ENCODE results near the gene SORCS2. TPM values are rescaled to one million over a fixed set of nuclear protein-coding genes. Genes with fewer than 3 reads are reported as not detected.

The SORCS2 gene
- total and polyA plus RNA-seq, 4 donors, result 2.2 to 7.7 (median 2.5) TPM

DNA sequence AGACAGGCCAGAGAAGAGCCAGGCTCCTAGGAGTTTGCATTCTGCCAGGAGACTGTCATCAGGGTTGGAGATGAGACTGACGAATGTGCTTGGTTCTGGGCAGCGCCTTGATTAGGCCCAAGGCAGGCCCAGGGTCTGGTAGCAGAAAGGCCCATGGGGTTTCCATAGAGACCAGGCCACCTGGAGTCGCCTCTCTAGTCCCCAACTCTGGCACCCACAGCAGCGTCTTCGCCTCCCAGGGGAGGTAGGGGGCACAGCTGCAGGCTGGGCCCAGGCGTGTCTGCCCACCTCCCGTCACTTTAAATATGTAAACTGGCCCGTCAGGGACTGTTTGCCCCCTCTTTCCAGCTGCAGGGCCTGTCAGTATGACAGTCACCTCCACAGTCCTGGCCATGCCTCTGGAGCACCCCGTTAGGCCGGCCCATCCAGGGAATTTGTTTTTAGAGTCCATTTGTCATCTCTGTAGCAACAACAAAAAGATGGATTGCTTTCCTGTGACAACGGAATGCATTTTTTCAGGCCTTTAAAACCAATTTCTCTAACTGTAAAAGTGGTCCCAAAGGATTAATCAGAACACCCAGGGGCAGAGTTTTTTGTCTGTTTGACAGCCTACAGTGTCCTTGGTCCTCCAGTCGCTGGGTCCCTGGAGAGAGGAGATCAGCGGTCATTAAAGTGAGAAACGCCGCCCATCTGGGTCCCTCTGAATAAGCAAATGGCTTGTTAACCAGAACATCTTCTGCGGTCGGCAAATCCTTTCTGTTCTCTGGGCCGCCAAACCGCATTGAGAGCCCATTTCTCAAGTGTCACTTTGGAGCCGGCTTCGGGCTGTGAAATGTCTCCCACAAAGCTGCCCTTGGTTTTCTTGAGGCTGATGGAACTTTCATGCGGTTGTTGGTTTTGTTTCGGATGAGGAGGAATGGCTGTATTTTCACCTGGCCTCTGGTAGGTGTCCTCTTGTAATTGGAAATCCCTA lies 395.4 kb downstream of the SORCS2 start:
- H3K9me3 ChIP-seq (ENCODE audit: control insufficient read depth in 4 of 4, insufficient read depth in 3 of 4, low read length in 3 of 4), result peaks cover 0 to 16% (median 0%) of the 10 kb centered on the region in 4 donors
- no peak overlapping the region for H3K4me3 ChIP-seq
- H3K9ac ChIP-seq (ENCODE audit: insufficient read depth in 1 of 2, low read length in 2 of 2), result no peak overlapping the region
- no peaks in the 10 kb centered on the region for H3K4me1 ChIP-seq (ENCODE audit: control insufficient read depth in 5 of 5, insufficient read depth in 5 of 5, low read length in 5 of 5)
- WGBS, 2 donors, result 67 to 71% methylated on average over 23 of the region's 23 CpGs
- DNase-seq (no peak), ATAC-seq (ENCODE audit: insufficient read depth, low FRiP score) (no peak)
- H3K27ac ChIP-seq (ENCODE audit: low read depth in 1 of 2, low read length in 1 of 2), result no peak overlapping the region
- no peaks in the 10 kb centered on the region for H3K36me3 ChIP-seq (ENCODE audit: control insufficient read depth in 4 of 4, insufficient read depth in 4 of 4, low read length in 4 of 4)
- TF ChIP-seq, protein P1, sequence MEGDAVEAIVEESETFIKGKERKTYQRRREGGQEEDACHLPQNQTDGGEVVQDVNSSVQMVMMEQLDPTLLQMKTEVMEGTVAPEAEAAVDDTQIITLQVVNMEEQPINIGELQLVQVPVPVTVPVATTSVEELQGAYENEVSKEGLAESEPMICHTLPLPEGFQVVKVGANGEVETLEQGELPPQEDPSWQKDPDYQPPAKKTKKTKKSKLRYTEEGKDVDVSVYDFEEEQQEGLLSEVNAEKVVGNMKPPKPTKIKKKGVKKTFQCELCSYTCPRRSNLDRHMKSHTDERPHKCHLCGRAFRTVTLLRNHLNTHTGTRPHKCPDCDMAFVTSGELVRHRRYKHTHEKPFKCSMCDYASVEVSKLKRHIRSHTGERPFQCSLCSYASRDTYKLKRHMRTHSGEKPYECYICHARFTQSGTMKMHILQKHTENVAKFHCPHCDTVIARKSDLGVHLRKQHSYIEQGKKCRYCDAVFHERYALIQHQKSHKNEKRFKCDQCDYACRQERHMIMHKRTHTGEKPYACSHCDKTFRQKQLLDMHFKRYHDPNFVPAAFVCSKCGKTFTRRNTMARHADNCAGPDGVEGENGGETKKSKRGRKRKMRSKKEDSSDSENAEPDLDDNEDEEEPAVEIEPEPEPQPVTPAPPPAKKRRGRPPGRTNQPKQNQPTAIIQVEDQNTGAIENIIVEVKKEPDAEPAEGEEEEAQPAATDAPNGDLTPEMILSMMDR (IDR thresholded peaks at IDR 0.05; ENCODE audit: control extremely low read depth, extremely low read depth), result no peak
- H3K27me3 ChIP-seq (ENCODE audit: control insufficient read depth in 3 of 3, insufficient read depth in 3 of 3, low read length in 2 of 3), result peaks cover 0 to 42% (median 0%) of the 10 kb centered on the region in 3 donors

DNA sequence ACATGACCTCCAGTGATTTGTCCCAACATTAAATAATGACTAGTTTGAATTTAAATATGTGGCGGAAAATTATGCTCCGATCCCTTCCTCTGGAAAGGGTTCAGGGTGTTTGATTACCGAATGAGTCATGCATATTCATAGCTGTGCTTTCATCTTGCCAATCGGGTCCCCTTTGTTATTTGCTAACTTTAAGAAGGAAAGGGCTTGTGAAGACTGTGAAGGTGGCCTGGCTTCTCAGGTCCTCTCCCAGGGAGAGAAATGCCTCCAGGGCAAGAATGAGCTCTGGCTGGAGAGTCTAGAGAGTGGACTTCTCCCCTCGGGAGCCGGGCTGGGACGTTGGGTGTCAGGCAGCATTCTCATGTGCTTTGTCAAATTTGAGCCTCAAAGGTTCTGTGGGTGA lies 397.9 kb downstream of the SORCS2 start:
- H3K36me3 ChIP-seq (ENCODE audit: control insufficient read depth in 4 of 4, insufficient read depth in 4 of 4, low read length in 4 of 4), result no peaks in the 10 kb centered on the region
- peaks cover 0 to 13% (median 0%) of the 10 kb centered on the region in 4 donors for H3K9me3 ChIP-seq (ENCODE audit: control insufficient read depth in 4 of 4, insufficient read depth in 3 of 4, low read length in 3 of 4)
- no peaks in the 10 kb centered on the region for H3K4me1 ChIP-seq (ENCODE audit: control insufficient read depth in 5 of 5, insufficient read depth in 5 of 5, low read length in 5 of 5)
- TF ChIP-seq, protein P1 (IDR thresholded peaks at IDR 0.05; ENCODE audit: control extremely low read depth, extremely low read depth), result no peak
- no peak overlapping the region for H3K27ac ChIP-seq (ENCODE audit: low read depth in 1 of 2, low read length in 1 of 2)
- DNase-seq (no peak), ATAC-seq (ENCODE audit: insufficient read depth, low FRiP score) (no peak)
- WGBS, 2 donors, result 72 to 77% methylated on average over 7 of the region's 7 CpGs
- H3K9ac ChIP-seq (ENCODE audit: insufficient read depth in 1 of 2, low read length in 2 of 2), result no peak overlapping the region
- H3K4me3 ChIP-seq, result no peak overlapping the region
- peaks cover 0 to 56% (median 8%) of the 10 kb centered on the region in 3 donors for H3K27me3 ChIP-seq (ENCODE audit: control insufficient read depth in 3 of 3, insufficient read depth in 3 of 3, low read length in 2 of 3)

DNA sequence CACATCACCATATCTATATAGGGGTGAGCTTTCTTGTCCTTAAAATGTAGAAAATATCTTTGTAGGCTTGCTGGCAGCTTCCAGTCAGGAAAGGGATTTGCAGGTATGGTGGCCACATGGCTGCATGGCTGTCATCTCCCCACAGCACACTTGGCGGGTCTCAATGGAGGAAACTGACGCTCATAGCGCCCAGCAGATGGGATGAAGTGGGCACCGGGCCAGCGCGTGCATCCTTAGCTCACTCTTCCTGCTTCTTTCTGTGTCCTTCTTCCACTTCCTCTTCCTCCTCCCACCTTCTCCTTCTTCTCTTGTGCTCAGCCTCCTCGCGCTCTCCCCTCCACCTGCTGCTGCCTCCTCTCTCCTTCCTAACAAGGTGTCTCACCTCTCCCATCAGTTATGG lies 398.6 kb downstream of the SORCS2 start:
- Histone ChIP-seq H3K4me3 (no peak overlapping the region), H3K9me3 (ENCODE audit: control insufficient read depth in 4 of 4, insufficient read depth in 3 of 4, low read length in 3 of 4) (peaks cover 0 to 13% (median 0%) of the 10 kb centered on the region in 4 donors), H3K27me3 (ENCODE audit: control insufficient read depth in 3 of 3, insufficient read depth in 3 of 3, low read length in 2 of 3) (peaks cover 0 to 64% (median 12%) of the 10 kb centered on the region in 3 donors), H3K27ac (ENCODE audit: low read depth in 1 of 2, low read length in 1 of 2) (no peak overlapping the region), H3K4me1 (ENCODE audit: control insufficient read depth in 5 of 5, insufficient read depth in 5 of 5, low read length in 5 of 5) (no peaks in the 10 kb centered on the region), H3K9ac (ENCODE audit: insufficient read depth in 1 of 2, low read length in 2 of 2) (no peak overlapping the region), H3K36me3 (ENCODE audit: control insufficient read depth in 4 of 4, insufficient read depth in 4 of 4, low read length in 4 of 4) (no peaks in the 10 kb centered on the region)
- DNase-seq, result no peak
- TF ChIP-seq, protein P1 (IDR thresholded peaks at IDR 0.05; ENCODE audit: control extremely low read depth, extremely low read depth), result no peak
- 86 to 91% methylated on average over 8 of the region's 8 CpGs for WGBS, 2 donors
- ATAC-seq (ENCODE audit: insufficient read depth, low FRiP score), result no peak
